K562 (cell line): ENCODE results near the gene TTC9C.

Source experiments
- FOS ChIP-seq: IDR thresholded peaks from 3 replicates; pipeline ENCODE4 v1.6.1; 2011; ENCODE audit not compliant: insufficient read length; ENCODE audit errors: extremely low read depth
- ZKSCAN8 ChIP-seq: fragments of 200-800 bp; sonication (Bioruptor generic); IDR thresholded peaks from 2 replicates; pipeline ENCODE4 v1.6.1; 2016; ENCODE audit warnings: missing genetic modification characterization, missing compliant biosample characterization
- TF ChIP-seq, protein P1 (sequence below), 3 experiments: IDR thresholded peaks in 2 of 3; conservative IDR thresholded peaks in 1 of 3; 2 replicates each; pipeline ENCODE4 v1.5.1; 2011 to 2012; ENCODE audit warnings: low read length in 3 of 3, mild to moderate bottlenecking in 3 of 3, control low read depth in 2 of 3, improper control_type of control experiment in 1 of 3, inconsistent platforms in 1 of 3, low read depth in 1 of 3, mixed read lengths in 1 of 3, moderate library complexity in 1 of 3; ENCODE audit not compliant: insufficient read depth in 2 of 3
- TF ChIP-seq, protein P2 (sequence below): fragments of 250-450 bp; sonication (Bioruptor Pico); IDR thresholded peaks from 2 replicates; pipeline ENCODE4 v1.4.0; 2020; ENCODE audit warnings: mild to moderate bottlenecking, moderate library complexity

DNA sequence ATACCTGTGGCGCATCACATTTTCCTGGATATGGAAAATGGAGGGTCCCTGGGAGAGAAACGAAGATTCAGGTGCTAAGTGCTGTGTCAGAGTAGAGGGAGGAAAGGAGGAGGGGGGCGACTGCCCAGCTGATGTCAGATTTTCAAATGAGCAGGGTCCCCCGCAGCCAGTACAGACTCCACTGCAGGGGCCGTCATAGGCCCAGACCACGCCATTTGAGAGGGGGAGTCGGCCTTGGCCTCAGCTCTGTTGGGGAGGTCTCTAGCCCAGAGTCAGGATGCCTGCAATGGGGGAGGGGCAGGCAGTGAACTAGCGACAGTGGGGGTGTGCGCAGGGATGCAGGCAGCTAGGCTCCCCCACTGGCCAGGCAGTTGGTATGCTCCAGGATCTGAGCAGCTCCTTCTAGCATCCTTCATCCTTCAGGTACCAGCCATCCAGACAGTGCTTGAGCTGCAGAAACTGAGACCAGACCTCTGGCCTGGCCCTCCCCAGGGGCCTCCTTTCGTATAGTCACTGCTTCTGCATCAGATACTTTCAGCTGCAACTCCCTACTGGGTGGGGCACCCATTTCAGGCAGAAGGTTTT is 20.9 kb upstream of the TTC9C start, which contains the start of the genes BSCL2 and GNG3:
- TF ChIP-seq ZKSCAN8 (CRISPR knock-in tag) (no peak), FOS (no peak)
- TF ChIP-seq, protein P1, sequence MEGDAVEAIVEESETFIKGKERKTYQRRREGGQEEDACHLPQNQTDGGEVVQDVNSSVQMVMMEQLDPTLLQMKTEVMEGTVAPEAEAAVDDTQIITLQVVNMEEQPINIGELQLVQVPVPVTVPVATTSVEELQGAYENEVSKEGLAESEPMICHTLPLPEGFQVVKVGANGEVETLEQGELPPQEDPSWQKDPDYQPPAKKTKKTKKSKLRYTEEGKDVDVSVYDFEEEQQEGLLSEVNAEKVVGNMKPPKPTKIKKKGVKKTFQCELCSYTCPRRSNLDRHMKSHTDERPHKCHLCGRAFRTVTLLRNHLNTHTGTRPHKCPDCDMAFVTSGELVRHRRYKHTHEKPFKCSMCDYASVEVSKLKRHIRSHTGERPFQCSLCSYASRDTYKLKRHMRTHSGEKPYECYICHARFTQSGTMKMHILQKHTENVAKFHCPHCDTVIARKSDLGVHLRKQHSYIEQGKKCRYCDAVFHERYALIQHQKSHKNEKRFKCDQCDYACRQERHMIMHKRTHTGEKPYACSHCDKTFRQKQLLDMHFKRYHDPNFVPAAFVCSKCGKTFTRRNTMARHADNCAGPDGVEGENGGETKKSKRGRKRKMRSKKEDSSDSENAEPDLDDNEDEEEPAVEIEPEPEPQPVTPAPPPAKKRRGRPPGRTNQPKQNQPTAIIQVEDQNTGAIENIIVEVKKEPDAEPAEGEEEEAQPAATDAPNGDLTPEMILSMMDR (IDR thresholded peaks at IDR 0.05 in 2 of 3, conservative IDR thresholded peaks at IDR 0.05 in 1 of 3; ENCODE audit: insufficient read depth in 2 of 3, low read depth in 1 of 3, low read length in 3 of 3): no peak
- TF ChIP-seq, protein P2, sequence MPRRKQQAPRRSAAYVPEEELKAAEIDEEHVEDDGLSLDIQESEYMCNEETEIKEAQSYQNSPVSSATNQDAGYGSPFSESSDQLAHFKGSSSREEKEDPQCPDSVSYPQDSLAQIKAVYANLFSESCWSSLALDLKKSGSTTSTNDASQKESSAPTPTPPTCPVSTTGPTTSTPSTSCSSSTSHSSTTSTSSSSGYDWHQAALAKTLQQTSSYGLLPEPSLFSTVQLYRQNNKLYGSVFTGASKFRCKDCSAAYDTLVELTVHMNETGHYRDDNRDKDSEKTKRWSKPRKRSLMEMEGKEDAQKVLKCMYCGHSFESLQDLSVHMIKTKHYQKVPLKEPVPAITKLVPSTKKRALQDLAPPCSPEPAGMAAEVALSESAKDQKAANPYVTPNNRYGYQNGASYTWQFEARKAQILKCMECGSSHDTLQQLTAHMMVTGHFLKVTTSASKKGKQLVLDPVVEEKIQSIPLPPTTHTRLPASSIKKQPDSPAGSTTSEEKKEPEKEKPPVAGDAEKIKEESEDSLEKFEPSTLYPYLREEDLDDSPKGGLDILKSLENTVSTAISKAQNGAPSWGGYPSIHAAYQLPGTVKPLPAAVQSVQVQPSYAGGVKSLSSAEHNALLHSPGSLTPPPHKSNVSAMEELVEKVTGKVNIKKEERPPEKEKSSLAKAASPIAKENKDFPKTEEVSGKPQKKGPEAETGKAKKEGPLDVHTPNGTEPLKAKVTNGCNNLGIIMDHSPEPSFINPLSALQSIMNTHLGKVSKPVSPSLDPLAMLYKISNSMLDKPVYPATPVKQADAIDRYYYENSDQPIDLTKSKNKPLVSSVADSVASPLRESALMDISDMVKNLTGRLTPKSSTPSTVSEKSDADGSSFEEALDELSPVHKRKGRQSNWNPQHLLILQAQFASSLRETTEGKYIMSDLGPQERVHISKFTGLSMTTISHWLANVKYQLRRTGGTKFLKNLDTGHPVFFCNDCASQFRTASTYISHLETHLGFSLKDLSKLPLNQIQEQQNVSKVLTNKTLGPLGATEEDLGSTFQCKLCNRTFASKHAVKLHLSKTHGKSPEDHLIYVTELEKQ (CRISPR knock-in tag): no peak
